Mesendoderm (in vitro differentiated cells): ENCODE results near the gene GATB.

Experiments used
- DNase-seq: peaks from one replicate; pipeline ENCODE4 v3.0.0; 2013
- H2AK5ac ChIP-seq: 2 replicates; pipeline ENCODE4 v1.6.1; 2013; ENCODE audit warnings: low read length, inconsistent platforms
- H2BK120ac ChIP-seq: 2 replicates; pipeline ENCODE4 v1.6.1; 2013; ENCODE audit warnings: low read depth, mild to moderate bottlenecking, low read length, moderate library complexity, mixed read lengths
- H2BK15ac ChIP-seq: replicated peaks from 2 replicates; pipeline ENCODE4 v1.6.1; 2013; ENCODE audit warnings: low read depth, mild to moderate bottlenecking, moderate library complexity
- H2BK5ac ChIP-seq: 2 replicates; pipeline ENCODE4 v1.6.1; 2013; ENCODE audit warnings: low read length, inconsistent platforms
- H3K18ac ChIP-seq: 2 replicates; pipeline ENCODE4 v1.6.1; 2013; ENCODE audit warnings: mild to moderate bottlenecking, low read length, mixed read lengths
- H3K23ac ChIP-seq: one replicate; pipeline ENCODE4 v1.6.1; 2013; ENCODE audit warnings: low read length
- H3K27ac ChIP-seq: 2 replicates; pipeline ENCODE4 v1.5.1; 2013; ENCODE audit warnings: low read depth, mild to moderate bottlenecking, inconsistent platforms, low read length, moderate library complexity
- H3K27me3 ChIP-seq: 2 replicates; pipeline ENCODE4 v1.6.1; 2013; ENCODE audit warnings: low read length, control low read depth, mild to moderate bottlenecking, inconsistent platforms; ENCODE audit not compliant: insufficient read depth, poor library complexity
- H3K36me3 ChIP-seq: 2 replicates; pipeline ENCODE4 v1.6.1; 2013; ENCODE audit warnings: low read length, inconsistent platforms; ENCODE audit not compliant: control insufficient read depth, insufficient read depth
- H3K4ac ChIP-seq: one replicate; pipeline ENCODE4 v1.6.1; 2013; ENCODE audit warnings: low read depth, mild to moderate bottlenecking, low read length, moderate library complexity
- H3K4me1 ChIP-seq: 2 replicates; pipeline ENCODE4 v1.6.1; 2013; ENCODE audit warnings: low read depth, low read length, inconsistent platforms; ENCODE audit not compliant: control insufficient read depth
- H3K4me2 ChIP-seq: 2 replicates; pipeline ENCODE4 v1.6.1; 2013; ENCODE audit warnings: low read length
- H3K4me3 ChIP-seq: 2 replicates; pipeline ENCODE4 v1.5.1; 2013; ENCODE audit warnings: mild to moderate bottlenecking, low read length
- H3K56ac ChIP-seq: one replicate; pipeline ENCODE4 v1.6.1; 2013; ENCODE audit warnings: low read length
- H3K79me1 ChIP-seq: 2 replicates; pipeline ENCODE4 v1.6.1; 2013; ENCODE audit warnings: low read length, inconsistent platforms
- H3K79me2 ChIP-seq: 2 replicates; pipeline ENCODE4 v1.6.1; 2013; ENCODE audit warnings: mild to moderate bottlenecking, low read length; ENCODE audit not compliant: control insufficient read depth, insufficient read depth
- H3K9ac ChIP-seq: 2 replicates; pipeline ENCODE4 v1.6.1; 2013; ENCODE audit warnings: low read length, inconsistent platforms
- H4K5ac ChIP-seq: one replicate; pipeline ENCODE4 v1.6.1; 2013; ENCODE audit warnings: low read length
- H4K8ac ChIP-seq: one replicate; pipeline ENCODE4 v1.6.1; 2013; ENCODE audit warnings: low read depth, mild to moderate bottlenecking, control low read depth, low read length, moderate library complexity
- WGBS: extraction: QIAGEN DNeasy Blood & Tissue Kit; methylation state at CpG from one replicate; pipeline ENCODE4 v1.1.7; 2013; ENCODE audit warnings: low lambda C conversion rate, missing lambda C conversion rate; ENCODE audit not compliant: insufficient coverage; ENCODE audit errors: extremely low coverage; 5-methylcytosine and 5-hydroxymethylcytosine counted together

The GATB gene

GRCh38 chr4:151690164-151690870 is 70.5 kb downstream of the GATB start:
- no peak overlapping the region for H3K18ac ChIP-seq
- no peak for DNase-seq
- H4K8ac ChIP-seq = no peak overlapping the region
- no peaks in the 10 kb centered on the region for H3K27me3 ChIP-seq
- no peak overlapping the region for H3K56ac ChIP-seq
- no peak overlapping the region for H2BK120ac ChIP-seq
- no peaks in the 10 kb centered on the region for H3K79me1 ChIP-seq
- H3K9ac ChIP-seq = no peak overlapping the region
- no peak overlapping the region for H3K4me3 ChIP-seq
- H3K23ac ChIP-seq = no peak overlapping the region
- H3K4ac ChIP-seq = no peak overlapping the region
- no peak overlapping the region for H2BK5ac ChIP-seq
- no peak overlapping the region for H4K5ac ChIP-seq
- H2BK15ac ChIP-seq = no peak overlapping the region
- H2AK5ac ChIP-seq = no peak overlapping the region
- H3K36me3 ChIP-seq = no peaks in the 10 kb centered on the region
- no peaks in the 10 kb centered on the region for H3K79me2 ChIP-seq
- no peak overlapping the region for H3K4me2 ChIP-seq
- no peak overlapping the region for H3K27ac ChIP-seq
- no CpG with 5 or more reads among the region's 4 CpGs for WGBS
- H3K4me1 ChIP-seq = peaks cover 12% of the 10 kb centered on the region

GRCh38 chr4:151689211-151689991 is 71.4 kb downstream of the GATB start:
- no peak overlapping the region for H3K56ac ChIP-seq
- no peak overlapping the region for H2AK5ac ChIP-seq
- H3K4me1 ChIP-seq = peaks cover 12% of the 10 kb centered on the region
- no peaks in the 10 kb centered on the region for H3K79me1 ChIP-seq
- no peak overlapping the region for H3K27ac ChIP-seq
- no peaks in the 10 kb centered on the region for H3K36me3 ChIP-seq
- H3K4me3 ChIP-seq = no peak overlapping the region
- no peak overlapping the region for H2BK15ac ChIP-seq
- H3K4me2 ChIP-seq = no peak overlapping the region
- H4K8ac ChIP-seq = no peak overlapping the region
- DNase-seq = peak; percentile 58
- no peak overlapping the region for H4K5ac ChIP-seq
- no peak overlapping the region for H3K9ac ChIP-seq
- no peak overlapping the region for H3K18ac ChIP-seq
- H3K27me3 ChIP-seq = no peaks in the 10 kb centered on the region
- WGBS = no CpG with 5 or more reads among the region's 10 CpGs
- H3K79me2 ChIP-seq = no peaks in the 10 kb centered on the region
- H3K23ac ChIP-seq = no peak overlapping the region
- H2BK120ac ChIP-seq = no peak overlapping the region
- no peak overlapping the region for H2BK5ac ChIP-seq
- H3K4ac ChIP-seq = no peak overlapping the region

DNA sequence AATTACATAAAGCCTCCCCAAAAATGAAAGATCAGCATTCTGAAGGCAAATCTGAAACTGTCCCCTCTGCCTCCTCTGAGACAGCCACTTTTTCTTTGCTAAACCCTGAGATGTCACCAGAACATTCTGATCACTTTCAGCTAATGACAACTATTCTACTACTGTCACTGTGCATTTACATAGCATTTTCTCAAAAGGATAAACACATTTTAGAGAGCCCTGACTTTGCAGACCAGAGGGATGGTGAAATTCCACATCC is 72.1 kb downstream of the GATB start:
- H2BK120ac ChIP-seq = no peak overlapping the region
- H4K5ac ChIP-seq = no peak overlapping the region
- H3K27me3 ChIP-seq = no peaks in the 10 kb centered on the region
- H3K56ac ChIP-seq = peak overlapping the region; percentile 47
- H3K79me1 ChIP-seq = no peaks in the 10 kb centered on the region
- H3K36me3 ChIP-seq = no peaks in the 10 kb centered on the region
- H3K79me2 ChIP-seq = no peaks in the 10 kb centered on the region
- no peak for DNase-seq
- H2BK15ac ChIP-seq = no peak overlapping the region
- H3K9ac ChIP-seq = no peak overlapping the region
- no peak overlapping the region for H3K27ac ChIP-seq
- H3K4me1 ChIP-seq = peaks cover 12% of the 10 kb centered on the region
- H3K4ac ChIP-seq = no peak overlapping the region
- H2BK5ac ChIP-seq = no peak overlapping the region
- no peak overlapping the region for H3K4me2 ChIP-seq
- H3K23ac ChIP-seq = no peak overlapping the region
- H2AK5ac ChIP-seq = no peak overlapping the region
- no peak overlapping the region for H3K18ac ChIP-seq
- no peak overlapping the region for H4K8ac ChIP-seq
- H3K4me3 ChIP-seq = no peak overlapping the region

- no peak overlapping the region for H3K56ac ChIP-seq
- H3K4me1 ChIP-seq = peaks cover 12% of the 10 kb centered on the region
- H3K36me3 ChIP-seq = no peaks in the 10 kb centered on the region
- no peak overlapping the region for H4K5ac ChIP-seq
- no CpG with 5 or more reads among the region's 14 CpGs for WGBS
- H3K27ac ChIP-seq = no peak overlapping the region
- H3K4me3 ChIP-seq = no peak overlapping the region
- no peak overlapping the region for H3K9ac ChIP-seq
- H2BK120ac ChIP-seq = no peak overlapping the region
- H3K18ac ChIP-seq = no peak overlapping the region
- H3K4me2 ChIP-seq = no peak overlapping the region
- H3K23ac ChIP-seq = no peak overlapping the region
- no peaks in the 10 kb centered on the region for H3K79me2 ChIP-seq
- H3K4ac ChIP-seq = no peak overlapping the region
- no peak overlapping the region for H2BK15ac ChIP-seq
- H2BK5ac ChIP-seq = no peak overlapping the region
- no peaks in the 10 kb centered on the region for H3K27me3 ChIP-seq
- H3K79me1 ChIP-seq = no peaks in the 10 kb centered on the region
- H2AK5ac ChIP-seq = no peak overlapping the region
- no peak overlapping the region for H4K8ac ChIP-seq
- DNase-seq = peak; percentile 75
These were observed 72.6 kb downstream of the GATB start for GRCh38 chr4:151688003-151688784.

GRCh38 chr4:151687021-151687640 is 73.7 kb downstream of the GATB start:
- no peak overlapping the region for H2AK5ac ChIP-seq
- H3K9ac ChIP-seq = no peak overlapping the region
- H3K79me2 ChIP-seq = no peaks in the 10 kb centered on the region
- H3K27me3 ChIP-seq = no peaks in the 10 kb centered on the region
- H4K8ac ChIP-seq = no peak overlapping the region
- no peak overlapping the region for H3K27ac ChIP-seq
- H3K18ac ChIP-seq = no peak overlapping the region
- H3K4me1 ChIP-seq = peaks cover 12% of the 10 kb centered on the region
- no peaks in the 10 kb centered on the region for H3K36me3 ChIP-seq
- H3K4me3 ChIP-seq = no peak overlapping the region
- no peak overlapping the region for H2BK15ac ChIP-seq
- no peak overlapping the region for H3K4ac ChIP-seq
- no peak overlapping the region for H3K23ac ChIP-seq
- no peak overlapping the region for H4K5ac ChIP-seq
- no CpG with 5 or more reads among the region's 11 CpGs for WGBS
- H2BK5ac ChIP-seq = no peak overlapping the region
- no peak overlapping the region for H3K56ac ChIP-seq
- no peaks in the 10 kb centered on the region for H3K79me1 ChIP-seq
- no peak overlapping the region for H3K4me2 ChIP-seq
- DNase-seq = peak; percentile 75
- H2BK120ac ChIP-seq = no peak overlapping the region
